HG03575 (cell line): ENCODE data around the gene ZNF358.

Source experiments
- ATAC-seq: cut with Tn5 transposase; IDR thresholded peaks from one replicate; pipeline ENCODE4 v1.9.1; 2021; ENCODE audit not compliant: unreplicated experiment, insufficient number of reproducible peaks, low FRiP score; ENCODE audit errors: extremely low read depth

The ZNF358 gene

GRCh38 chr19:7486923-7487322 is 29.0 kb upstream of the ZNF358 start:
- no peak for ATAC-seq

DNA sequence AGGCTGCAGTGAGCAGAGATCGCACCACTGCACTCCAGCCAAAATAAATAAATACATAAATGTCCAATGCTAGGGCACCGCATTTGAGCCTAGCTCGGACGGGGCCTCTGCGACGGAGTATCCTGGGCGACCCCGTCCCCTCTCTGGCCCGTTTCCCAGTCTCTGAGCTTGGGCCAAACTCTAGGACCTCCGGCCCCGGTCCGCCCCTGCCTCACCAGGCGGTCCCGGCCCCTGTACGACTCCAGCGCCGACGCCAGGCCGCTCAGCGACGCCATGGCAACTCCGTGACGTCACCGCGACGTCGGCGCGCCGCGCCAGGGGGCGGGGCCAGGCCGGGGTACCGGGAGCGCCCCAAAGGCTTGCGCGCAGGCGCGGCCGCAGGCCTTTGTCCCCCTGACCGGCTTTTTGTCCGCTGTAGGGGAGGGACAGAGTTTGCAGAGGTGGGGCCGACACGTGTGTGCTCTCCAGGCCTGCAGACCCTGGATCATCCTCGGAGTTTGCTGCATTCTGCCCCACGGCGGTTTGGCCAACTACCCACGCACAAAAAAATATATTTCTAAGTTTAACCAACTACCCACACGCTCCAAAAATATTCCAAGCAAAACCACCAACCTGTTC is 27.1 kb upstream of the ZNF358 start, which contains the start of gene PEX11G:
PEX11G (minus strand) TSS at position 300 of the 618 bp plus-strand sequence; CDS start at position 275, 25 bp downstream.
- ATAC-seq: no peak

DNA sequence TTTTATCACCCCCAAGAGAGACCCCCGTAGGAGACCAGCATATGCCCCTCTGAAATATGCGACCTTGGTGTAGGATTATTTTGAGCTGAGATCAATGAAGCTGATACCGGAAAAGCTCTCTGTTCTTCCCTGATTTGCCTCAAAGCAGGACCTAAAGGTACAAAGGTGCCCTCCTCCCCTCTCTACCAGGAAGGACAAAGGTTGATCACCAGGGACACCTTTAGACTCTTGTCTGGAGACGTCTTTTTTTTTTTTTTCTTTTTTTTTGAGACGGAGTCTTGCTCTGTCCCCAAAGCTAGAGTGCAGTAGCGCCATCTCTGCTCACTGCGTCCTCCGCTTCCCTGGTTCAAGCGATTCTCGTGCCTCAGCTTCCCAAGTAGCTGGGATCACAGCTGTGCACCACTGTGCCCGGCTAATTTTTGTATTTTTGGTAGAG is 26.3 kb upstream of the ZNF358 start:
- ATAC-seq: no peak

DNA sequence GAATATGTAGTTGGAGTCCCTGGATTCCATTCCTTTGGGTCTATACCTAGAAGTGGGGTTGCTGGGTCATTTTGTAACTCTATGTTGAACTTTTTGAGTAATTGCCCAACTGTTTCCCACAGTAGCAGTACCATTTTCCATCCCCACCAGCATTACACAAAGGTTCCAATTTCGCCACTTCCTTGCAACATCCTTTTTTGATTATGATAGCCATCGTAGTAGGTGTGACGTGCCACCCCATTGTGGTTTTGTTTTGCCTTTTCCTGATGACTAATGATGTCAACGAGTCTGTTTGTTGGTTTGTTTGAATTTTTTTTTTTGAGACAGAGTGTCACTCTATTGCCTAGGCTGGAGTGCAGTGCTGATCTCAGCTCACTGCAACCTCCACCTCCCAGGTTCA is 23.8 kb upstream of the ZNF358 start:
- no peak for ATAC-seq

GRCh38 chr19:7492558-7492957 is 23.3 kb upstream of the ZNF358 start:
- ATAC-seq: no peak

DNA sequence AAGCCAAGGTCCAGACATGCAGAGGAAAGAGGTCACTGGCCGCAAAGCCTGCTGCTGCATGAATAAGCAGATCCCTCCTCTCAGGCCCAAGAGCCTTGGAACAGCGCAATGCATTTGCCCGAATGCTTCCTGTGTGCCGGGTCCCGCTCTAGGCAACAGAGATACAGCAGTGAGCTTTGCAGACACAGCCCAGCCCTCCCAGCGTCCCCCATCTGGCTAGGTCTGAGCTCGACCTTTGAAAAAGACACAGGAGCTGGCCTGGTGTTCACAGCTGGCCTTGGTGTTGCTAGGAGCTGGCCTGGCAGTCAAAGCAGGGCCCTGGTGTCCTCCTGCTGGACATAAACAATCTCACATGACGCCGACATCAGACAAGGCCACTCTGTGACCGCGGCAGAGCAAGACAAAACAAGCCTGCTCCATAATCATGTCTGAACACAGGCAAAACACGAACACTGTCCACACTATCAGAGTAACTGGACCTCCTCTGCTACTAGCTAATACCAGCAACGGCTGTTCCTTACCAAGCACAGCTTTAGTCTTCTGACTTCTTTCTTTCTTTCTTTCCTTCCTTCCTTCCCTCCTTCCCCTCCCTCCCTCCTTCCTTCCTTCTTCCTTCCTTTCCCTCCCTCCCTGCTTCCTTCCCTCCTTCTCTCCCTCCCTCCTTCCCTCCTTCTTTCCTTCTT is 21.3 kb upstream of the ZNF358 start:
- ATAC-seq: no peak

DNA sequence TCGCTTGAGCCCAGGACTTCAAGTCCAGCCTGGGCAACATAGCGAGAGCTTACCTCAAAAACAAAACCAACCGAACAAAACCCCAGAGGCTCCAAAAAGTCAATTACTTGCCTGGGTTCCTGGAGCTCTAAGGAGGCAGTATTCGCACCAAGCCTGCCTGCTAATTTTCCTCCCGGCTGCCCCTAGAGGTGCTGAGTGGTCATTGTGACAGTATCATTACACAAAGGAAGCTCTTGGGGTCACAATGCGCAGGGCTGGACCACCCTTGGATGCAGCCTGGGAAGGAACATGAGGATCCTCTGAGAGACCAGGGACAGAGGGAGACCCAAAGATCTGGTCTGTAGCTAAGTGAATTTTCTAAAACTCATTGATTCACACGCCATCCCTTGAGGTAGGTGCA is 18.6 kb upstream of the ZNF358 start:
- no peak for ATAC-seq

- ATAC-seq: no peak
Measured at GRCh38 chr19:7500811-7501450, 15.0 kb upstream of the ZNF358 start.

- no peak for ATAC-seq
Measured at GRCh38 chr19:7502552-7502951, 13.4 kb upstream of the ZNF358 start.

- ATAC-seq: no peak
Measured at GRCh38 chr19:7504684-7505083, 11.2 kb upstream of the ZNF358 start.

GRCh38 chr19:7505288-7505681 is 10.6 kb upstream of the ZNF358 start:
- ATAC-seq: no peak

- ATAC-seq: no peak
Measured at GRCh38 chr19:7505682-7506384, 10.1 kb upstream of the ZNF358 start.

DNA sequence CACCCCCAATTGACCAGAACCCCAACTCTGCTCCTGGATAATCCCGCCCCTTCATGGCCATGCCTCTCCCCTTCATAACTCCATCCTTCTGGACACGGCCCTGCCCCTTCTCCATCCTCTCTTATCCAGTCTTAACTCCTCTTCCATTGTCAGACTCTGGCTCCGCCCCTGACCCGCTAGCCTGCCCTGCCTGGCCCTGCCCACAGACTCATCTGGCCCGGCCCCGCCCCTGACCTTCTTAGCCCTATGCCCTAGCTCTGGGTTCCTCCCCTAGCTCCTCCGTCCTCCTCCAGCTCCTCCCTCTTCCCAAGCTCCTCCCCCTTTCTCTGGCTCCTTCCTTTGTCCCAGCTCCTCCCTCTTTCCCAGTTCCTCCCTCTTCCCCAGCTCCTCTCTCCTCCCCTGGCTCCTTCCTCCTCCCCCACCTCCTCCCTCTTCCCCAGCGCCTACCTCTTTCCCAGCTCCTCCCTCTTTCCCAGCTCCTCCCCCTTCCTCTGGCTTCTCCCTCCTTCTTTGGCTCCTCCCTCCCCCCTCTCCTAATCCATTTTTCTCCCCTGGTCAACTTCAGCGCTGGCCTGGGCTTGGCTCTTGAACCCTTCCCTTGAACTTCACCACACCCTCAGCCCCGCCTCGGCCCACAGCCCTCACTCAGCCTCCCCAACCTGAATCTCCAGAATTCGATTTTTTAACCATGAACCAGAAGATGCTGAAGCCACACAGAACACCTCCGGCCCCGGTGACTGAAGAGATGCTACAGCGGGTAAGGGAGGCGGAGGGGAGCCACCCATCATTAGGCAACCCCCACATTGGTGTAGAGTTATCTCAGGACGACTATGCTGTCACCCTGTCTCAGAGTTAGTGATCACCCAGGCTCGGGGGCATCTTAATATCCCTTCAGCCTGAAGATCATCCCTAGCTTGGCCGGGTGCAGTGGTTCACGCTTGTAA is 9.2 kb upstream of the ZNF358 start:
- ATAC-seq: no peak

- ATAC-seq: no peak
Measured at GRCh38 chr19:7507884-7508283, 8.0 kb upstream of the ZNF358 start.

DNA sequence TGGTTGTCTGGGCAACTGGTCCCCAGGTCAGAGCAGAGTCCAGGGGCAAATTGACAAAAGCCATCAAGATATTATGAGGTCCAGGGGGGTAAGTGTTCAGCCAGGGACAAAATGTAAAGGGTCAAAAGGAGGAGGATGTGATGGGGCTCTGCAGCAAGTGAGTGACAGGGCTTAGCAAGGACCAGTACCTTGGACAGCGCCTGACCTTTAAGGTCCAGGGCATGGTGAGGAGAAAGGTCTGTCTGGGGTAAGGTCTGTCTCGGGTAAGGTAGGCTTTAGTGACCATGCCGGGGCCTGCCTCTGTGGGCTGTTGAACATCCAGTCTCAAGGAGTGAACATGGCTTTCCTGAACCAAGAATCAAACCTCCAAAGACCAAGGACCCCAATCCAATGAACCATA is 6.3 kb upstream of the ZNF358 start:
- no peak for ATAC-seq

DNA sequence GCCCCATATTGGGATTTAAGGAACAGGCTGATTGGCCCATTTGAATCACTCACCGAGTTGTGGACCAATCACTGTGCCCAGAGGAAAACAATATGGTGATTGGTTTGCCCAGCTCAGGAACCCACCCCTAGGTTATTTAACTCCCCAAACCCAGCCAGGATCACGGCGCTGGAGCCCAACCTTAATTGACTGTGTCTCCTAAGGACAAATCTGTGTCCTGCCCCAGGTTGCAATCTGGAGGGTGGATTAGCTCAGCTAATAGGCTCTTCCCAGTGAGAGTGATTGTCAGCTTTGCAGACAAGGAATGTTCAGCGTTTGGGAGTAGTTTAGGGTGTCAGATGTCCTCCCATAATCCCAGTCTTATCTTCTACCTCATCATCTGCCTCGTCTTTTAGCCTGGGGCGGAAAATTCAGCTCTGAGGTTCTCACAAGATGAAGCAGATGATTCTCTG is 3.5 kb upstream of the ZNF358 start:
- no peak for ATAC-seq

DNA sequence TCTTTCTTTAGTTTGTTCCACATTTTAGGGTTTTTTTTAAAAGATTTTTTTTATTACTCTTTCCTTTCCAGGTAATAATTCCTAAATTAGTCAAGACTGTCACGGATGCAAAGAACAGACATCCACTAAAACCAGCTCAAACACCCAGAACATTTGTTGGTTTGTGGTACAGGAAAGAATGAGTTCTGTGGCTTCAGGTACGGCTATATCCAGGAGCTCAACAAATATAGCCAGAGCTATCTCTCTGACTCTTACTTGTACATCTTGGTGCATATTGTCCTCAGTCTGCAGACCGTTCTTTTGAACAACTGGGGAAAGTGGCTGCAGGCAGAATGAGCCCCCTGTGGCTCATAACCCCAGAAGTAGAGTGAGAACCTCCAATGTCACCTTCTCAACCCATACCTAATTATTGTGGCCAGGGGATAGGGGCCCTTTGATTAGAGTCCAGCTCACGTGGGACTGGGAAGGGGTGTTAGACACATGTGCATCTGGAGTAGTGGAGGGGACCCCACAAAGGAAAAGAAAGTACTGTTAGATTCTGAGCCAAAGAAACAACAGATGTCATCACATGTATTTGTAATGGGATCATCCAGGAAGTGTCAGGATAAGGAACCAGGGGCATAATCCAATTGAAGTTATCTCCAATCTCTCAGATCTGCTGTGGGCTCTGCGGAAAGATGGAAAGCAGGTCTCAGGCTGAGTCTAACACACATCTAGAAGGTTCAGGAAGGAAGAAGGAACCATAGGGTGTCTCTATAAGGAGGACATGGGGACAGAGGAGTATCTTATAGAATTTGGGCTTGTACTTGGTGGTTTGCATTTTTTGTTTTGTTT is 1.9 kb upstream of the ZNF358 start:
- no peak for ATAC-seq

DNA sequence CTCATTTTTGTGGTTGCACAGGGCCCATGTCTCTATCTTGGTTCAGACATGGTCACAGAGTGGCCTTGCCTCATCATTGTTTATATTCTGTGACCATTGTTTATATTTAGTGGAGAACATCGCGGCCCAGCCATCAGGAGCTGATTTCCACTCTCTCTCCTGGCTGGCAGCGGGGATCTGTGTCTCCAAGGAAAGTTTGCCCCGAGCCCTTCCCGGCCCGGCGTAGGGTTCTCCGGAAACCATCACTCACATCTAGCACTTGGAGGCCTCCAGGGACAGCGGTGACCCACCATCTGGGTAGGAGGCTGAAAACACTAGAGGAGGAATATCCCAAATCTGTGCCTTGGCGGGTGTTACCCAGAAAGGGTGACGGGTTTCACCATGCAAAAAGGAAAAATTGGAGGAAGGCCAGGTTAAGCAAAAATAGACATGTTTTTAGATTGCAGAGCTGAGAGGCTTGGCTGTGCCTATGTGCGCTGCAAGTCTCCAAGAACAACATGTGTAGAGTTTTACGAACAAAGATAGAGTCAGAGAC is 726 bp upstream of the ZNF358 start:
- ATAC-seq: no peak
